Endothelial cell of umbilical vein (primary cell): Measurements from ENCODE around the gene ANKRD13B. TPM values are rescaled to one million over a fixed set of nuclear protein-coding genes. Genes with fewer than 3 reads are reported as not detected.

Source experiments
- BruUV-seq: library from RNA; stranded (reverse); fragments of 400-500 nt; replicated peaks from 2 replicates; lab custom pipeline; 2021; lab: Mats Ljungman, UMichigan
- CTCF ChIA-PET: fragments of 300-600, 350-600 bp; sonication (Branson Sonifier 250); formaldehyde crosslinking; loops from one replicate; lab custom pipeline; 2021; ENCODE audit warnings: antibody characterized with exemption, inconsistent platforms; lab: Charles Lee
- POLR2A ChIA-PET: fragments of 300-600, 350-600 bp; sonication (Branson Sonifier 250); formaldehyde crosslinking; loops from one replicate; lab custom pipeline; 2021; ENCODE audit warnings: antibody characterized with exemption, inconsistent platforms; lab: Charles Lee
- DNase-seq: peaks from one replicate; pipeline ENCODE4 v3.0.0-alpha.2; 2011; ENCODE audit warnings: low read depth, low spot score
- FAIRE-seq: peaks from 2 replicates; lab custom pipeline; 2011; peaks lifted over from hg19 to GRCh38; lab: Jason Lieb, UNC
- H2AFZ ChIP-seq: 2 replicates; pipeline ENCODE4 v1.6.0; 2012; ENCODE audit warnings: low read depth, low read length, control low read depth, inconsistent platforms
- H3K27ac ChIP-seq: 2 replicates; pipeline ENCODE4 v1.5.1; 2011; ENCODE audit warnings: low read depth, mild to moderate bottlenecking, control low read depth, low read length, moderate library complexity; ENCODE audit not compliant: insufficient read depth
- H3K27me3 ChIP-seq, 2 experiments: 2 replicates each; pipeline versions ENCODE4 v1.6.0 to v1.6.1; 2011; ENCODE audit warnings: low read length in 2 of 2, mixed read lengths in 1 of 2; ENCODE audit not compliant: control insufficient read depth in 2 of 2, insufficient read depth in 2 of 2
- H3K36me3 ChIP-seq, 2 experiments: 2 replicates in 1 of 2; 3 replicates in 1 of 2; pipeline ENCODE4 v1.5.1; 2011; ENCODE audit warnings: low read length in 2 of 2, mild to moderate bottlenecking in 1 of 2, moderate library complexity in 1 of 2; ENCODE audit not compliant: control insufficient read depth in 2 of 2, insufficient read depth in 2 of 2; ENCODE audit errors: extremely low read depth in 1 of 2
- H3K4me1 ChIP-seq: 3 replicates; pipeline ENCODE4 v1.5.1; 2011; ENCODE audit warnings: mild to moderate bottlenecking, low read length; ENCODE audit not compliant: control insufficient read depth, insufficient read depth; ENCODE audit errors: extremely low read depth
- H3K4me2 ChIP-seq: 2 replicates; pipeline ENCODE4 v1.6.1; 2011; ENCODE audit warnings: low read length, control low read depth, mixed read lengths; ENCODE audit not compliant: insufficient read depth
- H3K4me3 ChIP-seq, 3 experiments: fragments of 200-600 bp in 1 of 3; sonication (generic), shearing (Covaris generic) in 1 of 3; replicated peaks in 1 of 3; 2 replicates each; pipeline ENCODE4 v1.5.1; 2011 to 2016; ENCODE audit warnings: control low read depth in 3 of 3, low read length in 3 of 3, mild to moderate bottlenecking in 2 of 3, inconsistent platforms in 1 of 3, low read depth in 1 of 3, moderate library complexity in 1 of 3; ENCODE audit not compliant: insufficient read depth in 1 of 3
- H3K79me2 ChIP-seq: 2 replicates; pipeline ENCODE4 v1.6.0; 2012; ENCODE audit warnings: low read length, inconsistent platforms; ENCODE audit not compliant: control insufficient read depth, insufficient read depth
- H3K9ac ChIP-seq: replicated peaks from 2 replicates; pipeline ENCODE3; 2011; ENCODE audit warnings: low read length, control low read depth; ENCODE audit not compliant: insufficient read depth; ENCODE audit errors: extremely low read depth
- H3K9me1 ChIP-seq: replicated peaks from 3 replicates; pipeline ENCODE4 v1.6.0; 2011; ENCODE audit warnings: mild to moderate bottlenecking, low read length; ENCODE audit not compliant: control insufficient read depth, insufficient read depth; ENCODE audit errors: extremely low read depth
- H3K9me3 ChIP-seq: replicated peaks from 2 replicates; pipeline ENCODE4 v1.5.1; 2012; ENCODE audit warnings: low read length, inconsistent platforms; ENCODE audit not compliant: control insufficient read depth, insufficient read depth
- H4K20me1 ChIP-seq: replicated peaks from 2 replicates; pipeline ENCODE3; 2011; ENCODE audit warnings: mild to moderate bottlenecking, low read length; ENCODE audit not compliant: control insufficient read depth, insufficient read depth; ENCODE audit errors: extremely low read depth
- CTCF ChIP-seq, 2 donors: IDR thresholded peaks; 1 replicate in 1 of 2; 2 replicates in 1 of 2; pipeline ENCODE4 v1.5.1; 2011; ENCODE audit warnings: low read length in 2 of 2, mild to moderate bottlenecking in 2 of 2, moderate library complexity in 2 of 2, control low read depth in 1 of 2, inconsistent platforms in 1 of 2, low read depth in 1 of 2; ENCODE audit not compliant: insufficient read depth in 1 of 2; ENCODE audit errors: extremely low read depth in 1 of 2
- EZH2 ChIP-seq: IDR thresholded peaks from 2 replicates; pipeline ENCODE4 v1.6.1; 2012; ENCODE audit warnings: borderline replicate concordance, low read depth, mild to moderate bottlenecking, moderate library complexity, low read length, inconsistent platforms; ENCODE audit not compliant: severe bottlenecking
- FOS ChIP-seq: IDR thresholded peaks from 2 replicates; pipeline ENCODE4 v1.6.1; 2011; ENCODE audit warnings: mild to moderate bottlenecking, low read length, moderate library complexity, borderline replicate concordance; ENCODE audit not compliant: insufficient read depth
- GATA2 ChIP-seq: IDR thresholded peaks from 2 replicates; pipeline ENCODE4 v1.7.0; 2011; ENCODE audit warnings: low read depth, mild to moderate bottlenecking, moderate library complexity, mixed read lengths, low read length; ENCODE audit not compliant: insufficient read length, insufficient read depth
- JUN ChIP-seq: IDR thresholded peaks from 2 replicates; pipeline ENCODE4 v1.6.1; 2011; ENCODE audit warnings: borderline replicate concordance, low read depth; ENCODE audit not compliant: insufficient read length, insufficient read depth
- MAX ChIP-seq: IDR thresholded peaks from 2 replicates; pipeline ENCODE4 v1.6.1; 2011; ENCODE audit not compliant: insufficient read depth, insufficient read length
- MYC ChIP-seq: IDR thresholded peaks from one replicate; pipeline ENCODE4 v1.6.1; 2011; ENCODE audit warnings: mild to moderate bottlenecking, low read depth, low read length
- POLR2A ChIP-seq: IDR thresholded peaks from 2 replicates; pipeline ENCODE4 v1.6.1; 2012; ENCODE audit warnings: low read depth, mild to moderate bottlenecking, control low read depth, low read length
- POLR2AphosphoS5 ChIP-seq: IDR thresholded peaks from 2 replicates; pipeline ENCODE4 v1.6.1; 2012; ENCODE audit warnings: low read depth, mild to moderate bottlenecking, control low read depth, low read length, moderate library complexity; ENCODE audit not compliant: insufficient read depth
- dilution Hi-C: fragments of 300-500 bp; cut with MboI; formaldehyde crosslinking; loops from one replicate; pipeline ENCODE4 v1.15.0; 2019; ENCODE audit warnings: low sequenced_read_pairs; ENCODE audit not compliant: extremely low pct_ligation_motif_present
- intact Hi-C: fragments of 100-400 bp; cut with micrococcal nuclease; formaldehyde crosslinking; loops from one replicate; pipeline ENCODE4 v1.10.0; 2022
- polyA plus RNA-seq, 4 experiments: library from polyadenylated mRNA; depleted of rRNA in 3 of 4; stranded (reverse) in 3 of 4; unstranded in 1 of 4; fragments of >200 nt; gene quantifications; 2 replicates each; pipeline versions ENCODE4 v1.2.1 to v1.2.3, GENCODE V29; 2011 to 2012; ENCODE audit warnings: missing spikeins in 1 of 4
- total RNA-seq: library from RNA; stranded (reverse); gene quantifications from 2 replicates; pipeline ENCODE4 v1.2.3, GENCODE V29; 2021

Gene ANKRD13B
- total and polyA plus RNA-seq, 2 donors (not counting 3 experiments of a cell fraction or from before 2014, with no cell fraction given) = 21.1 to 23.2 TPM

GRCh38 chr17:29575511-29576213 lies 17.3 kb upstream of the ANKRD13B start:
- Histone ChIP-seq H4K20me1 (no peaks in the 10 kb centered on the region), H3K4me3 (no peak overlapping the region), H3K9me1 (no peaks in the 10 kb centered on the region), H3K36me3 (peaks cover 18 to 53% of the 10 kb centered on the region in 2 experiments), H3K79me2 (peaks cover 3% of the 10 kb centered on the region), H3K27ac (no peak overlapping the region), H3K27me3 (no peaks in the 10 kb centered on the region), H3K9ac (no peak overlapping the region), H3K4me1 (peaks cover 3% of the 10 kb centered on the region), H3K4me2 (no peak overlapping the region), H3K9me3 (no peaks in the 10 kb centered on the region), H2AFZ (no peak overlapping the region)
- ChIA-PET POLR2A (interaction anchor here (0.6 kb wide), 1 partner anchor 16 kb away, joined by 3 read pairs; no protein-coding TSS in a partner anchor), CTCF (interaction anchor here (1.4 to 9.4 kb wide), 6 partner anchors 17 to 518 kb away, joined by 4 to 152 read pairs (median 8); partner anchors contain the start of gene ANKRD13B)
- DNase-seq (no peak), FAIRE-seq (no peak)
- intact Hi-C loops = no loop called here
- dilution Hi-C loops = no loop called here
- TF ChIP-seq EZH2 (no peak), MYC (no peak), POLR2A (no peak), CTCF (IDR thresholded peaks at IDR 0.05; ENCODE audit: extremely low read depth in 1 of 2, insufficient read depth in 1 of 2, low read depth in 1 of 2, low read length in 2 of 2) (no peak), FOS (no peak), POLR2AphosphoS5 (no peak), GATA2 (no peak), MAX (no peak), JUN (no peak)
- no TSS peak for BruUV-seq
